ENCODE measurements around the gene TMEM126B.
A peak's percentile ranks its signal among the peaks of the same experiment; 100 is the strongest.
"Not testable (repeated sequence)": the region's sequence is repeated elsewhere in the genome, so short reads cannot be mapped to it uniquely, and the experiment has no call there.

The TMEM126B gene

DNA sequence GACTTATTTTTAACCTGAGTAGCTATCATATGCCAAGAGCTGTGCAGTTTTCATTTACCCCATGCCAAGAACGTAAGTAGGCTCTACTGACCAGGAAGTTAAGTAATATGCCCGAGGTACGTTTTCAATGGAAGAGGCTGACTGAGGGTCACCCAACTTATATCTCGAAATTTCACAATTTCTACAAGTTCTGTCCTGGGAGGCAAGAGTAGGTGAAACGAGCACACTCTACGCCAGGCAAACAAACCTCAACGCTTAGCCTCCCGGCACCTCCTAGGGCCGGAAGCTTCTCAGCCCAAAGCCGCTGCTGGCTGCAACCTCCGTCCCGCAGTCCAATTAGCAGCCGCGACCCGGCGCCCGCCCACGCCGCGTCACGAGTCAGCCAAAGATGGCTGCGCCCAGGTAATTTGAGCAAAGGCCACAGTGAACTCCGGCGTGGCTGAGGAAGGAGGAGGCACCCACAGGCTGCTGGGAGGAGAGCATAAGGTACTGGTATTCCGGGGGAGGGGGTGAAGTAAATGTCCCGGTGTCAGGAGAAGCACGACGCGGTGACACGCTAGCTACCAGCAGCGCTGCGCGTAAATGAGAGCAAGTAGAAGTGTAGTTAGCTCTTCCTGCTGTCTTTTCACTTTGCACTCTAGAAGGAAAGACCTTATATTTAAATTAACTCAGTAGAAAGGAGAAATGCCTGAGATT lies 19.4 kb downstream of the TMEM126B start, which contains the start of gene TMEM126A:
TSS of gene TMEM126A (plus strand) at position 364 of the 696 bp plus-strand sequence. CDS start 2,289 bp downstream, outside the sequence.
- DNase-seq (ENCODE audit: low read depth), result peak; percentile 86

DNA sequence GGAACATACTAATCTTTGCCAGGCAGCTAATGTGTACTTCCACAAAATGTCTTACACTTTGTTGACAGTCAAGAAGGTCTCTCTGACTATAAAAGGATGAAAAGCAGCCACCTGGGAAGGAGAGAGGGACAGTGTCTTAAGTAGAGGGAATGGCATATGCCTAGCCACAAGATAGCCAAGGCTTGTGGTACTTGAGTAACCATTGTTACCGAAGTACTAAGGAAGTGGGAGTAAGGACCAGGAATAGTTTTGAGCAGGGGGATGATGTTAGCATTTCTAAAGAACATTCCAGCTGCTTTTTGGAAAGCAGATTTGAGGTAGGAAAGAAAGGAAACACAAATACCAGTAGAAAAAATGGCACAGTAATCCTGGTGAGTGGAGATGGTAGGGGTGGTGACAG lies 22.7 kb downstream of the TMEM126B start:
- no peak for DNase-seq (ENCODE audit: low read depth)

DNA sequence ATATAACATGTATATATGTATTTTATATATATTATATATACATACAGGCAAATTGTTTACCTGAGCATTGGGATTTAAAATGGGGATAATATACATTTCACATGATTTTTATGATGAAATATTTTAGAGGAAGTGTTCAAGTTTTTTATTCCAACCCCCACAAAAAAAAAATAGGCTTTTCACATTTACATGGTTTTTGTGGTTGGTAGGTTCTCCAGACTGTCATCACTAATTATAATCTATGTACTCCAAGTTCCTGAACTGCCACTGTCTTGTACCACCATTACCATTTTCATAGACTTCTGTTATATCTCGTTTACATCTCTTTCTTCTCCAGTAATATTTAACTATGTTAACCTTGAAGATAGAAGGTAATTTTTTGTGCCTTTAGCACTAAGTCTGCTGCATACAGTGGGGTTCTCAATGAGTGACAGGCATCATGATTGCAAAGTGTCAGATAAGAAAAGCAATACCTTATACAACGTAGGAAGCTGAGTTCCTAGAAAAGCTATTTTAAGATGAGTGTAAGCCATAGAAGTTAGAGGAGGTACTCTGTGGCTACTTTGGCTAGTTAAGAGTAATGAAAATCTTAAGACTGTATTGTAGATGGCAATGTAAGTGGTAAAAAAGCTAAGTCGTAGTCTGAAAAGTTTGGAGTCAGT lies 24.5 kb downstream of the TMEM126B start:
- no peak for DNase-seq (ENCODE audit: low read depth)

DNA sequence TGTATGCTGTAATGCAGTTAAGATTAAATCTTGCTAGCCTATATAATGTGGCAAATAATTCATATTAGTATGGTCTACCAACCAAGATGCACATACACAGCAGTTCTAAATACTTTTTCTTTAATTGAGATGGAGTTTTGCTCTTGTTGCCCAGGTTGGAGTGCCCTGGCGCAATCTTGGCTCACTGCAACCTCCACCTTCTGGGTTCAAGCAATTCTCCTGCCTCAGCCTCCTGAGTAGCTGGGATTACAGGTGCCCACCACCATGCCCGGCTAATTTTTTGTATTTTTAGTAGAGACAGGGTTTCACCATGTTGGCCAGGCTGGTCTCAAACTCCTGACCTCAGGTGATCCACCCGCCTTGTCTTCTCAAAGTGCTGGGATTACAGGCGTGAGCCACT lies 25.9 kb downstream of the TMEM126B start:
- DNase-seq (ENCODE audit: low read depth), result not testable (repeated sequence)

DNA sequence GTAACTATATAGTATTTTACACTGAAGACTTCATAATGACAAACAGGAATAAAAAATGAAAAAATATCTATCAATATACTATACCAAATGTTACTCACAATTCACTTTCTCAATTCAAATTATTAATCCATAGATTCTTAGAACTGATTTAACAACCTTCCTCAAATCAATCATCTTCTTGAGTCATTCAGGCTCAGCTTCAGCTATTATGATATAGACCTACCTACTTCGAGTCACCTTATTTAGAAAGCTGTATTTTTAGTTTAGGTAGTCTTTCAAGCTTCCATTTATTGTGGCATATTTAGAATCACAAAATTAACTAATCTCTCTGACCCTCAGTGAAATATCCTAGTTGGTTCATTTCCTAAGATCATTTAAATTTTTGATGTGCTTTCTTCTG lies 28.4 kb downstream of the TMEM126B start:
- no peak for DNase-seq (ENCODE audit: low read depth)

DNA sequence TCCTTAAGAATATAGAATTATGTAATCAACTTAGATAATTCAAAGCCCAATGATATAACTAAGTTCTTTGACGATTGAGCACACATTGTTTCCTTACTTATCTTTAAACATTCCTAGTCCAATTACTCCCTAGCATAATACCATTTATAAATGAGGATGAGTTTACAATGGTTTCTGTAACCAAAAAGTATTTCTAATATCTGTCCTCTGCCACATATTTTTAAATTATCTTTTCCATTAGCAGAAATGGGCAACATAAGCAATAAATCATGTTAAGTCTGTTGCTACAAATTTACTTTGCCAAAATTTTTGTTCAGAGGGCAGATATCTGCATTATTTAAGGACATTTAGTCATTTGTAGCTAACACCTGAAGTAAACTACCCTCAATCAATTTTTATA lies 29.8 kb downstream of the TMEM126B start:
- DNase-seq (ENCODE audit: low read depth), result no peak

DNA sequence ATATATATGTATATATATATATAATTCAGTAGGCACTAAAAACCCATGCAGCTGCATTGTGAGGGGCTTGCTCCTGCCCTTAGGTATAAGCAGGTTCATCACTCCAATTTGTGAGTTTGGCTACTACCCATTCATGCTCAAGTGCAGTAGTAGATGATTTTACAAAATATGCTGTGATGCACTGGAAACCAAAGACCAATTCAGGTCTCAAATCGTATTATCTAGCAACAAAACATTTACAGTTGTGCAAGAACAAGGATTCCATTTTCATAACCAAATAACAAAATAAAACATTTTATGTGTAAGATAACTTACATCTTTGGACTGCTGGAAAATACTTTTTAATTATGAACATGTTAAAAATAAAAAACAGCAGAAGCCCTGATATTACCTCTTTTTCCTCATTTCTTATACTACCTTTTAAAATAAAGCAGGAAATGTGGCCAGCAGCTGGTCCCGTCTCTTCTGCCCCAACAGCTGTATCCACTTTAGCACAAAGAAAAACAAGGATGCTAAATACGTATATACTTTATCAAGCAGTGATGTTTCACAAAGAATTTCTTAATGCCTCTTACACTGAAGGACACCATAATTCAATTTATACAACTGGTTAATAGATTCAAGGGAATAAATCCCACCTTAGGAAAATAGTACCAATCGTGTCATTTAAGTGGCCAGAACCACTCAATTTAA lies 33.7 kb downstream of the TMEM126B start:
- DNase-seq (ENCODE audit: low read depth), result no peak

DNA sequence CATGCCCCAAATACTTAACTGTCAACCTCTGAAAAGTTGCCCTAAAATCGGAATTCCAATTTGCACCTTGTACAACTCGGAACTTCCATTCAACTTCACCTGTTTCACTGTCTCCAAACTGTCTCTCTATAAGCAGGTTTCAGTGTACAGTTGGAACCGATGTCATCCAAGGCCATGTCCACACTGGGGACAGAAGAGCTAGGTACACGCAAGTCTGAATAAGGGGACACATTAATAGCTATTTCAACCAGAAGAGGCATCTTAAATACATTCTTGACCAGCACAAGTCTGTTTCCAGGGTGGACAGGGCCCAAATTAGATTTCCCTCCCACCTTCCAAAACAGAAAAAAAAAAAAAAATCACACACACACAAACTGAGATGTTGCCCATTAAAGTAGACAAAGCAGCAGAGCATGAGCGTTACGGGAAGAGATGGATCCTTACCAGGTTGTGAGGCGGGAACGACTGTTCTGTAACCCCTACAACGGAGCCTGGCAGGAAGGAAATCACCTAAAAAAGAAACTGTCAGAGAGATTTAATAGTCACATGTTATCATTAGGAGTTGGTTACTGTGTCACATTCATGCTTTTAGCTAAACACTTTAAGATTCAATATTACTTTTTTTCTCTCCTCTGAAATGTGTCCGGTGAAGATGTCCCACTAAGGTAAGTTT lies 34.8 kb downstream of the TMEM126B start:
- DNase-seq (ENCODE audit: low read depth), result peak; percentile 34

DNA sequence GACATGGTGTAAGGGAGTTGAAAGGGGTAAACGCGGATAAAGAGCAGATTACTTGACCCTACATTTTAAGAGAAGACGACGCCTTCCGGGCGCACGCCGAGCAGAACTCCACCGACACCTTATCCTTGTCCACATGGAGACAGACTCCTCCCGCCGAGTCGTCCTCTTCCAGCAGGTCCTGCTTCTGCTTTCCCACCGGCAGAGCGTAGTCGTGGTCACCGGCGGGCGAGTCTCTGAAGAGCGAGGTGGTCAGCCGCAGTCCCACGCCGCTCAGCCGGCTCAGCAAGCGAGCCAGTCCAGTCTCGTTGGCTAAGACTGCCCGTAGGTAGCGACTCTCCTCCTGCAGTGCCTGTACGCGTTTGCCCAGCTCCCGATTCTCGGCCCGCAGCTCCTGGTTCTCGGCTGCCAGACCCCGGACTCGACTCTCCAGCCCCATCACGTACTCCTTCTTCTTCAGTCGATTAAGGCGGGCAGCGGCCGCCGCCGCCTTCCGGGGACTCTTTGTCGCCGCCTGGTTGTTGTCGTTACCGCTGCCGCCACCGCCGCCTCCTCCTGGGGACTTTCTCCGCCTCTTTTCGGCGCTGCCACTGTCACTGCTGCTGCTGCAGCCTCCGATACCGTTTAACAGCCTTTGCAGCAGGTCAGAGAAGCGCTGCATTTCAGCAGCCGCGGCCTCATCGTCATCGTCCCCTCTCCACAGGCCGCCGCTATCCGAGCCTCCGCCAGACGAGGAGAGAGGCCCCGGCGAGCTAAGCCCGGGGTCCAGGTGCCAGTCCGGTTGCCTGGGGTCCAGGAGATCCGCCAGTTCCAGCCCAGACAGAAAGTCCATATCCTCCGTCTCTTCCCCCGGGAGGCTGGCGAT lies 35.6 kb downstream of the TMEM126B start:
- DNase-seq (ENCODE audit: low read depth), result peak; percentile 69

DNA sequence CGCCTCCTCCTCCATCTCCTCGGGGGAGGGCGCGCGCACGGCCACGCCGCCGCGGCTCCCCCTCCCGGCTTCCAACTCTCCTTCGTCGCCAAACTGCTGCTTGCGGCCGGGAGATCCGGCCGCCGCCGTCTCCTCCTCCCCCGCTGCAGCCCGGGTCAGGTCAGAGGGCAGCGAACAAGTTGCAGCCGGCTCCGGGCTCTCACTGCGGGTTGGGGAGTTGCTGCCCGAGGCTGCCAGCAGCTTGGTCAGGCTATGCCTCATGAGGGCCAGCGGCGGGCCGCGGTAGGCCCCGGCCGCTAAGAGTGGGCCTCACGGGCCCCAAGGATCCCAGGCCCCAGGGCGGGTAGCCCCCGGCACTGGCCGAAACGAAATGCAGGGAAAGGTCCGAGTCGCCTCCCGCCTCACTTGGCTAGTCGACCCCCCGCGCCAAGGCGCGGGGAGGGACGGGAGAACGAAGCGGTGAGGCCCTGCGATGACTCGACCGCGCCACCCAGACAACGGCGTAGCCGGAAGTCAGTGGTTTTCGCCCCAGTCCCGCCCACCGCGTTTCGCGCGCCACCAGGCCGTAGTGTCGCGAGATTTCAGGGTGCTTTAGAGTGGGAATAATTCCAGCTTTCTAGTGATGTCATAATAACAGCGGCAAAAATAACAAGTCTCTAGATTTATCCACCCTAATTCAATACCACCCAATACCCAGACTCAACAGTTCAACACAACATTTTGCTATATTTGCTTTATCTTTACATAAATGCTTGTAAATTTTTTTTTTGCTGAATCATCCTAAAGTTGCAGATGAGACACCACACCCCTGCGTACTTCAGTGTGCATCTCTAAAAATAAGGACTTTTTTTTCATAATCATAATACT lies 36.5 kb downstream of the TMEM126B start, which contains the start of gene CREBZF:
TSS of gene CREBZF (minus strand) at position 515 of the 867 bp plus-strand sequence. CDS start at position 261, 254 bp downstream.
- DNase-seq (ENCODE audit: low read depth), result peak; percentile 96

DNA sequence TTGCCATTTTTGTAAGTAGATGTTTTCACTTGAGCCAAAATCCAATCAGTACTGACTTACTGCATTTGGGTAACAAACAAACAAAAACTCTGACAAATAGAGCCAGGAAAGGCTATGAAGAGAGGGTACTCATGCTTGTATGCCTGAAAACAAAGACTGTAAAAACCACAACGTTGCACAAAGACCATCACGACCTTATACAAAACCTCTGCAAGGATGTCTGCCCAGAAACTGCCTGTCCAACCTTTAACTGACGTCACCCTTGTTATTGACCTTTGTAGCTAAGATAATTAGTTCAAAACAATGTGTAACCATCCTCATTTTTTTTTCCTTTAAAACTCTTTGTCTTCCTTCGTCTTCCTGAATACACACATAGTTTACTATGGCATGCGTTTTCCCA lies 37.3 kb downstream of the TMEM126B start:
- no peak for DNase-seq (ENCODE audit: low read depth)

DNA sequence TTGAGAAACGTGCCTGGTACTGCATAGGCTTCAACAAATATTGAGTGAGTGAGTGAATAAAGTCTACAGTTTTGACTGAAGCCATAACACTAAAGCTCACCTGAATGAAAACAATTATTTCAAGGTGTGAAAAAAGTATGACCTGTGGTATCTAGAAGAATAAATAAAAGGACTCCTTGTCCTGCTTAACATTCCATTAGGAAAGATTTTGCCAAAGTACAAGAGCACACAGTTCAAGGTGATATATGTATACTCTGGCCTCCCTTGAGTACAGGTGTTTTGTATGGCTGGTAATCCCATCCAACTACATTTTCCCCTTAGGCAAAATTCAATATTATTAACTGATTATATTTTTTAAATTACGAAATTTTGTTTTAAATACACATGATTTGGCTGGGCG lies 38.3 kb downstream of the TMEM126B start:
- DNase-seq (ENCODE audit: low read depth), result no peak

DNA sequence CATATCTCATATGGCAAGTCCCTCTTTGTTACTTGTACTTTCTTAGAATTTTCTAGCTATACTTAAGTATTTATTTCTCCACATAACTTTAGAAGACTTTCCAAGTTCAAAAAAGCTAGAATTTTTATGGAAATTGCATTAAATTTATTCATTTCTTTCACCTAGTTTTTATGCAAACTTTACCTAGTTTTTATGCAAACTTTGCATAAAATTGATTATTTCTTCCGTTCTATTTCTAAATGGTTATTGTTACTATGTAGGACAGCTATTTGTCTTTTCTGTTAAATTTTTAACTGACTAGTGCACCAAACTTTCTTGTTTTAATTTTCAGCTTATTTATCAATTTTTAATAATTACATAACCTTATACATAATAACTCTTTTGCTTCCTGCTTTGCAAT lies 39.8 kb downstream of the TMEM126B start:
- DNase-seq (ENCODE audit: low read depth), result no peak

DNA sequence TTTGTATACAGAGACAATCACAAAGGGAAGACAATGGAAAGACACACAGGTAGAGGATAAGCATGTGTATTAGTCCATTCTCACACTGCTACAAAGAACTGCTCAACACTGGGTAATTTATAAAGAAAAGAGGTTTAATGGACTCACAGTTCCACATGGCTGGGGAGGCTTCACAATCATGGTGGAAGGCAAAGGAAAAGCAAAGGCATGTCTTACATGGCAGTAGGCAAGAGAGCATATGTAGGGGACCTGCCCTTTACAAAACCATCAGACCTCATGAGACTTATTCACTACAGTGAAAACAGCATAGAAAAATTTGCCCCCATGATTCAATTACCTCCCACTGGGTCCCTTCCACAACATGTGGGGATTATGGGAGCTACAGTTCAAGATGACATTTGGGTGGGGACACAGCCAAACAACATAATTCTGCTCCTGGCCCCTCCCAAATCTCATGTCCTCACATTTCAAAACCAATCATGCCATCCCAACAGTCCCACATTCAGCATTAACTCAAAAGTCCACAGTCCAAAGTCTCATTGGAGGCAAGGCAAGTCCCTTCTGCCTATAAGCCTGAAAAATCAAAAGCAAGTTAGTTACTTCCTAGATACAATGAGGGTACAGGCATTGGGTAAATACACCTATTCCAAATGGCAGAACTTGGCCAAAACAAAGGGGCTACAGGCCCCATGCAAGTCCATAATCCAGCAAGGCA lies 42.7 kb downstream of the TMEM126B start:
- not testable (repeated sequence) for DNase-seq (ENCODE audit: low read depth)

DNA sequence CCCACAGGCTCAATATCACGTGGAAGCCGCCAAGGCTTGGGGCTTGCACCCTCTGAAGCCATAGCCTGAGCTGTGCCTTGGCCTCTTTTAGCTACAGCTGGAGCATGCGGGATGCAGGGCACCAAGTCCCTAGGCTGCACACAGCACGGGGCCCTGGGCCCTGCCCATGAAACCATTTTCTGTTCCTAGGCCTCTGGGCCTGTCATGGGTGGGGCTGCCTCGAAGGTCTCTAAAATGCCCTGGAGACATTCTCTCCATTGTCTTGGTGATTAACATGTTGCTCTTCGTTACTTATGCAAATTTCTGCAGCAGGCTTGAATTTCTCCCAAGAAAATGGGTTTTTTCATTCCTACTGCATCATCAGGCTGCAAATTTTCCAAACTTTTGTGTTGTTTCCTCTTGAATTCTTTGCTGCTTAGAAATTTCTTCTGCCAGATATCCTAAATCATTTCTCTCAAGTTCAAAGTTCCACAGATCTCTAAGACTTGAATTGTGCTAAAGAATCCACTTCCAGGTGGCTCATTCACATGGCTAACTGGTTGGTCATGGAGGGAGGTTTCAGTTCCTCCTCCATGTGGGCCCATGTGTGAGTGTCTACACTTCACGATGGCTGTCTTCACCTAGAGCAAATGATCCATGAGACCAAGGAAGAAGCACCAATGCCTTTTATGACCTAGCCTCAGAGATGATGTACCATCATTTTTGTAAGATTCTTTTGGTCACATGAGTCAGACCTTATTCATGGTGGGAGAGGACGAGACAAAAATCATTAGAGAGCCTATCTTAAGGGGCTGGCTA lies 43.9 kb downstream of the TMEM126B start:
- peak; percentile 47 for DNase-seq (ENCODE audit: low read depth)

DNA sequence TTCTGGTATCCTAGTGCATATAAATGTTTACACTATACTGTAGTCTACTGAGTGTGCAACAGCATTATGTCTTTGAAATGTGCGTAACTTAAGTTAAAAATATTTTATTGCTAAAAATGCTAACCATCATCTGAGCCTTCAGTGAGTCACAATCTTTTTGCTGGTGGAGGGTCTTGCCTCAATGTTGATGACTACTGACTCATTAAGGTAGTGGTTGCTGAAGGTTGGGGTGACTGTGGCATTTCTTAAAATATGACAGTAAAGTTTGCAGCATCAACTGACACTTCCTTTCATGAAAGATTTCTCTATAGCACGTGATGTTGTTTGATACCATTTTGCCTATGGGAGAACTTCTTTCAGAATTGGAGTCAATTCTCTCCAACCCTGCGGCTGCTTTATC lies 45.0 kb downstream of the TMEM126B start:
- DNase-seq (ENCODE audit: low read depth), result no peak

DNA sequence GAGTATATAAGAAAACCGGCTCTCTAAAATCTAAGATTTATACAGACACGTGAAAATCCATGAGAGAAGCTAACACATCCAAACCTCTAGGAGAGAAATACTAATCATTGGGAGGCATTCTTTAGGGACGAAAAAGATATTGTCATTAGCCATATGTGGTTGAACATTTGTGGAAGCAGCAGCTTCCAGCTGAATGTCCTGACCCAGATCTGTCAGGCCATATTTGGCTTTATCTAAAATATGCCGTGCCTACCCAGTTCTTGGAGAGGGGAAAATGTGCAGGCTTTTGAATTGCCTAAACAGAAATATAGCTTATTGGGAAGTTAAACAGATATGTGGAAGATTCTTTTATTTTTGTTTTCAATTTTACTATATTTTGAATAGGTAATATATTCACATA lies 51.2 kb downstream of the TMEM126B start:
- DNase-seq (ENCODE audit: low read depth), result no peak

DNA sequence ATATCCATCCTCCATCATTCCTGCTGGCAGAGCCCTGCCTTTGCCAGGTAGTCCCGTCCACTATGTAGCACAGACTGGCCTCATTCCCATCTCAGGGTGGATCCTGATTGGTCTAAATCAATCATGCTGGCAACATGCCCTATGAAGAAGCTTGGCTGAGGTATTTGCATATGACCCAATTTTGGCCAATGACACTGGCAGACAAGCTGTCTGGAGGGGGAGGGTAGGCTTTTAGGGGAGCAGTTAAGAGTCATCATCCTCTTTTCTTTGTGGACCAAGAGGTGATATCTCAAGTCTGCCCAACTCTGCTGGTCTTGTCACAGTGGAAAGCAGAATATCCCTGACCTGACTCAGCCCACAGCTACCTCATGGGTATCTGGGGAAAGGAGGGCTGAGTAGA lies 52.5 kb downstream of the TMEM126B start:
- DNase-seq (ENCODE audit: low read depth), result no peak
